ENCODE measurements around the gene EFCAB12. TPM values are rescaled to one million over a fixed set of nuclear protein-coding genes. Genes with fewer than 3 reads are reported as not detected.

The EFCAB12 gene
- total and polyA plus RNA-seq, 2 of the 4 experiments (the other 2 are of a cell fraction): under 0.01 to 0.17 TPM

DNA sequence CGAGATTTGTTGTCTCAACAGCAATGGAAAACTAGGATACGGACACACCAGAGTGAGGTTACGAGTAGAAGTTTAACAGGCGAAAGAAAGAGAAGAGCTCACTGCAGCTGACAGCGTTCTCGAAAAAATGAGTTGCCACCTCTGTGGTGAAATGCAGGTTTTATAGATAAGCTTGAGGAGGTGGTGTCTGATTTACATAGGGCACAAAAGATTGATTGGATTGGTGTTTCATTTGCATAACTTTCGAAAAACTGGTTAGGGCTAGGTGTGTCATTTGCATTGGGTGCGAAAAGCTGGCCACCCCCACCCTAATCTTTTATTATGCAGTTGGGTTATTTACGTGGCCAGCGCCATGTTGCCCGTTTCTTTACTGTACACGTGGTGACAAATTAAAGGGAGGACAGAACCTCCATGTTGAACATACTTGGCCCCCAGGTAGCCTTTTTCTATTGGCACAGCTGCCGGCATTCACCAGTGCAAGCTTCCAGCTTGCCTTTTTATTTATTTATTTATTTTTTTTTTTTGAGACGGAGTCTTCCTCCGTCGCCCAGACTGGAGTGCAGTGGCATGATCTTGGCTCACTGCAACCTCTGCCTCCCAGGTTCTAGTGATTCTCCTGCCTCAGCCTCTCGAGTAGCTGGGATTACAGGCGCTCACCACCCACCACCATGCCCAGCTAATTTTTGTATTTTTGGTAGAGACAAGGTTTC lies 19.9 kb upstream of the EFCAB12 start:
- no peak overlapping the region for H2AK5ac ChIP-seq (ENCODE audit: low read depth, low read length)
- H2AFZ ChIP-seq (replicated peaks; ENCODE audit: low read length, poor library complexity): no peak overlapping the region
- H3K23ac ChIP-seq (ENCODE audit: low read depth, low read length): no peak overlapping the region
- WGBS, 2 experiments (ENCODE audit: extremely low coverage in 2 of 2, insufficient read length in 1 of 2): 90% methylated on average over 6 of the region's 18 CpGs; no CpG with 5 or more reads in 1 of the 2 experiments
- CTCF ChIA-PET: no interaction called here
- no peaks in the 10 kb centered on the region for H3K27me3 ChIP-seq (ENCODE audit: control insufficient read depth, insufficient read depth, low read length)
- peaks cover 2% of the 10 kb centered on the region; the same call in 1 of the 2 replicates for H3K36me3 ChIP-seq (ENCODE audit: control insufficient read depth, insufficient read depth, low read length)
- no peak overlapping the region for H3K14ac ChIP-seq (replicated peaks; ENCODE audit: low read depth, low read length)
- H4K20me1 ChIP-seq (ENCODE audit: insufficient read depth, low read length): no peaks in the 10 kb centered on the region
- no peak overlapping the region for H3K4me2 ChIP-seq (ENCODE audit: low read depth, low read length)
- no peak for DNase-seq
- no peak overlapping the region for H2BK20ac ChIP-seq (ENCODE audit: low read depth, low read length)
- H2BK15ac ChIP-seq (ENCODE audit: low read depth, low read length): no peak overlapping the region; the same call in 2 of the 3 replicates
- no peak overlapping the region for H3K27ac ChIP-seq (ENCODE audit: insufficient read depth, low read length)
- peaks cover 16 to 27% of the 10 kb centered on the region in 2 experiments for H3K79me1 ChIP-seq (ENCODE audit: low read depth in 1 of 2, low read length in 2 of 2)
- ATAC-seq (ENCODE audit: low read depth): no peak
- H3K18ac ChIP-seq (ENCODE audit: low read depth, low read length): no peak overlapping the region
- BruUV-seq (replicated peaks): no TSS peak
- H3K56ac ChIP-seq (ENCODE audit: extremely low read depth, insufficient read depth, low read length): no peak overlapping the region
- no peak overlapping the region for H2AK9ac ChIP-seq (replicated peaks; ENCODE audit: low read depth, low read length, poor library complexity)
- dilution Hi-C loops (cut with HindIII; ENCODE audit: low sequenced_read_pairs, unreplicated experiment): no loop called here
- no peak overlapping the region for H3K9ac ChIP-seq (ENCODE audit: low read depth, low read length)
- H4K5ac ChIP-seq (ENCODE audit: low read depth, low read length): no peak overlapping the region
- POLR2A ChIA-PET (ENCODE audit: unreplicated experiment): no interaction called here
- H3K4ac ChIP-seq (ENCODE audit: low read depth, low read length): no peak overlapping the region
- TF ChIP-seq CHD1 (IDR thresholded peaks at IDR 0.05; ENCODE audit: low read depth, low read length) (no peak), BHLHE40 (IDR thresholded peaks at IDR 0.05; ENCODE audit: low read depth, low read length) (no peak), NFE2L2 (IDR thresholded peaks at IDR 0.05; ENCODE audit: low read depth, low read length) (no peak), CEBPB (IDR thresholded peaks at IDR 0.05; ENCODE audit: low read depth, low read length) (no peak), MAZ (IDR thresholded peaks at IDR 0.05; ENCODE audit: borderline replicate concordance, low read depth, low read length) (no peak), FOS (IDR thresholded peaks at IDR 0.05; ENCODE audit: low read depth, low read length) (no peak)
- TF ChIP-seq, protein P1, sequence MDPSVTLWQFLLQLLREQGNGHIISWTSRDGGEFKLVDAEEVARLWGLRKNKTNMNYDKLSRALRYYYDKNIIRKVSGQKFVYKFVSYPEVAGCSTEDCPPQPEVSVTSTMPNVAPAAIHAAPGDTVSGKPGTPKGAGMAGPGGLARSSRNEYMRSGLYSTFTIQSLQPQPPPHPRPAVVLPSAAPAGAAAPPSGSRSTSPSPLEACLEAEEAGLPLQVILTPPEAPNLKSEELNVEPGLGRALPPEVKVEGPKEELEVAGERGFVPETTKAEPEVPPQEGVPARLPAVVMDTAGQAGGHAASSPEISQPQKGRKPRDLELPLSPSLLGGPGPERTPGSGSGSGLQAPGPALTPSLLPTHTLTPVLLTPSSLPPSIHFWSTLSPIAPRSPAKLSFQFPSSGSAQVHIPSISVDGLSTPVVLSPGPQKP (IDR thresholded peaks at IDR 0.05; ENCODE audit: borderline replicate concordance, low read depth, low read length): no peak
- no peak overlapping the region for H4K91ac ChIP-seq (ENCODE audit: insufficient read depth, low read depth, low read length)
- no peak overlapping the region for H2BK120ac ChIP-seq (ENCODE audit: low read depth, low read length)
- peaks cover 4% of the 10 kb centered on the region; the same call in 1 of the 2 replicates for H3K9me1 ChIP-seq (ENCODE audit: insufficient read depth, low read length)
- no peak overlapping the region for H2BK5ac ChIP-seq (ENCODE audit: low read depth, low read length, poor library complexity, severe bottlenecking)
- H3K4me1 ChIP-seq (ENCODE audit: control insufficient read depth, insufficient read depth, low read length): peaks cover 4% of the 10 kb centered on the region
- intact Hi-C loops (cut with micrococcal nuclease): no loop called here
- H3K4me3 ChIP-seq (ENCODE audit: insufficient read depth, low read depth, low read length): no peak overlapping the region
- no peaks in the 10 kb centered on the region for H3K9me3 ChIP-seq (ENCODE audit: control insufficient read depth, insufficient read depth, low read length)
- no peak overlapping the region for H4K8ac ChIP-seq (ENCODE audit: low read depth in 2 of 2, low read length in 2 of 2)
- in situ Hi-C loops (cut with MboI; ENCODE audit: low sequenced_read_pairs): no loop called here
